Ovary (tissue), 9 donors: Measurements from ENCODE around the gene YPEL3. TPM values are rescaled to one million over a fixed set of nuclear protein-coding genes. Genes with fewer than 3 reads are reported as not detected.

Experiments used
- polyA plus RNA-seq, 2 donors: library from polyadenylated mRNA; stranded (reverse); fragments of 200-250 nt in 1 of 2; fragments of 350-450 nt in 1 of 2; fragmentation: Illumina TruSeq in 1 of 2; extraction: RNeasy Lipid Tissue Mini Kit (QIAGEN cat#74804) in 1 of 2; gene quantifications; one replicate each; pipeline ENCODE4 v1.2.3, GENCODE V29; 2013 to 2014
- total RNA-seq, 7 donors: library from RNA; depleted of rRNA in 2 of 7; stranded (reverse); fragments of >200 nt in 2 of 7; fragmentation: NEBNext Ultra II Directional in 3 of 7; extraction: Animal tissue kit (Norgen Biotek cat#: 25700) in 3 of 7; gene quantifications; one replicate each; pipeline versions ENCODE4 v1.1.0 to v1.2.4, GENCODE V29; 2016 to 2023
- donor health status: DM: no; HTN: no; CAD: no; lungs with moderate emphysema.
- donor health status: DM: no; HTN: no; CAD: no.
- donor health status: Bipolar disorder and iron deficiency.
- donor health status: DM: yes; HTN: yes; CAD: no.
- donor health status: DM: no; HTN: no; CAD: no.
- donor health status: DM: yes; HTN: yes; CAD: no.

The YPEL3 gene
- total and polyA plus RNA-seq, 9 donors: 12.7 to 134 (median 63.1) TPM

Other genes with a start within 250 kb of the YPEL3 start
- gene CDIPT, start 233.0 kb downstream of the YPEL3 start, total RNA-seq: 100 to 1,000 TPM in 4 of 7 donors, 10 to 100 TPM in 3; 88.2 to 121 (median 110) TPM
- gene CDIPT, start 233.0 kb downstream of the YPEL3 start, polyA plus RNA-seq: 100 to 1,000 TPM in 1 of 2 donors, 10 to 100 TPM in 1; 47.6 to 145 TPM
- gene SEZ6L2, start 196.7 kb downstream of the YPEL3 start, total RNA-seq: 10 to 100 TPM in 1 of 7 donors, 1 to 10 TPM in 5, under 1 TPM in 1; 0.73 to 13.3 (median 3.1) TPM
- 1 to 10 TPM; 2.9 to 5.1 TPM for gene SEZ6L2, start 196.7 kb downstream of the YPEL3 start, polyA plus RNA-seq
- gene ASPHD1, start 195.7 kb downstream of the YPEL3 start, total RNA-seq: 1 to 10 TPM in 5 of 7 donors, under 1 TPM in 1, not detected in 1; 0.53 to 7.8 (median 1.6) TPM
- 1 to 10 TPM in 1 of 2 donors, under 1 TPM in 1; 0.38 to 1.1 TPM for gene ASPHD1, start 195.7 kb downstream of the YPEL3 start, polyA plus RNA-seq
- gene KCTD13, start 170.0 kb downstream of the YPEL3 start, total RNA-seq: 10 to 100 TPM; 18.4 to 36.8 (median 25.5) TPM
- gene KCTD13, start 170.0 kb downstream of the YPEL3 start, polyA plus RNA-seq: 10 to 100 TPM in 1 of 2 donors, 1 to 10 TPM in 1; 7.0 to 16.3 TPM
- 100 to 1,000 TPM in 3 of 7 donors, 10 to 100 TPM in 4; 81.3 to 143 (median 87.4) TPM for gene TMEM219, start 134.1 kb downstream of the YPEL3 start, total RNA-seq
- gene TMEM219, start 134.1 kb downstream of the YPEL3 start, polyA plus RNA-seq: 100 to 1,000 TPM in 1 of 2 donors, 10 to 100 TPM in 1; 84.1 to 124 TPM
- 10 to 100 TPM; 24.8 to 54.0 (median 43.9) TPM for gene TAOK2, start 122.3 kb downstream of the YPEL3 start, total RNA-seq
- gene TAOK2, start 122.3 kb downstream of the YPEL3 start, polyA plus RNA-seq: 10 to 100 TPM; 19.4 to 33.2 TPM
- gene HIRIP3, start 100.6 kb downstream of the YPEL3 start, total RNA-seq: 10 to 100 TPM; 11.8 to 22.7 (median 17.1) TPM
- 10 to 100 TPM; 15.8 to 19.0 TPM for gene HIRIP3, start 100.6 kb downstream of the YPEL3 start, polyA plus RNA-seq
- gene INO80E, start 100.0 kb downstream of the YPEL3 start, total RNA-seq: 10 to 100 TPM; 23.8 to 71.1 (median 55.5) TPM
- 10 to 100 TPM; 38.8 to 81.6 TPM for gene INO80E, start 100.0 kb downstream of the YPEL3 start, polyA plus RNA-seq
- 1 to 10 TPM; 1.4 to 7.2 (median 4.7) TPM for gene DOC2A, start 85.2 kb downstream of the YPEL3 start, total RNA-seq
- gene DOC2A, start 85.2 kb downstream of the YPEL3 start, polyA plus RNA-seq: 1 to 10 TPM; 1.5 to 3.2 TPM
- gene C16orf92, start 73.0 kb downstream of the YPEL3 start, total RNA-seq: not detected
- not detected for gene C16orf92, start 73.0 kb downstream of the YPEL3 start, polyA plus RNA-seq
- gene TLCD3B, start 64.9 kb downstream of the YPEL3 start, total RNA-seq: under 1 TPM in 1 of 7 donors, not detected in 6; 0.15 TPM
- not detected for gene TLCD3B, start 64.9 kb downstream of the YPEL3 start, polyA plus RNA-seq
- 1,000 to 10,000 TPM in 1 of 7 donors, 100 to 1,000 TPM in 6; 395 to 1,259 (median 847) TPM for gene ALDOA, start 30.5 kb downstream of the YPEL3 start, total RNA-seq
- gene ALDOA, start 30.5 kb downstream of the YPEL3 start, polyA plus RNA-seq: 100 to 1,000 TPM; 252 to 522 TPM
- gene PPP4C, start 20.2 kb downstream of the YPEL3 start, total RNA-seq: 10 to 100 TPM; 21.9 to 55.8 (median 49.1) TPM
- 10 to 100 TPM; 13.7 to 58.8 TPM for gene PPP4C, start 20.2 kb downstream of the YPEL3 start, polyA plus RNA-seq
- 1 to 10 TPM in 3 of 7 donors, under 1 TPM in 4; 0.23 to 1.5 (median 0.75) TPM for gene TBX6, start 4.3 kb downstream of the YPEL3 start, total RNA-seq
- gene TBX6, start 4.3 kb downstream of the YPEL3 start, polyA plus RNA-seq: 1 to 10 TPM in 1 of 2 donors, under 1 TPM in 1; 0.08 to 1.1 TPM
- gene GDPD3, start 17.3 kb upstream of the YPEL3 start, total RNA-seq: 1 to 10 TPM; 2.6 to 7.5 (median 4.6) TPM
- 1 to 10 TPM; 3.7 to 4.4 TPM for gene GDPD3, start 17.3 kb upstream of the YPEL3 start, polyA plus RNA-seq
- 100 to 1,000 TPM in 5 of 7 donors, 10 to 100 TPM in 2; 41.7 to 136 (median 115) TPM for gene MAPK3, start 27.0 kb upstream of the YPEL3 start, total RNA-seq
- 100 to 1,000 TPM; 116 to 171 TPM for gene MAPK3, start 27.0 kb upstream of the YPEL3 start, polyA plus RNA-seq
- gene CORO1A, start 87.4 kb upstream of the YPEL3 start, total RNA-seq: 10 to 100 TPM in 4 of 7 donors, 1 to 10 TPM in 3; 6.7 to 33.3 (median 14.1) TPM
- 10 to 100 TPM in 1 of 2 donors, 1 to 10 TPM in 1; 1.6 to 12.2 TPM for gene CORO1A, start 87.4 kb upstream of the YPEL3 start, polyA plus RNA-seq
- gene BOLA2B, start 97.5 kb upstream of the YPEL3 start, total RNA-seq: 100 to 1,000 TPM in 1 of 7 donors, 10 to 100 TPM in 6; 21.3 to 106 (median 40.1) TPM
- gene BOLA2B, start 97.5 kb upstream of the YPEL3 start, polyA plus RNA-seq: 10 to 100 TPM; 10.0 to 43.9 TPM
- 10 to 100 TPM in 6 of 7 donors, 1 to 10 TPM in 1; 9.3 to 60.9 (median 33.9) TPM for gene SLX1A, start 97.7 kb upstream of the YPEL3 start, total RNA-seq
- 10 to 100 TPM in 1 of 2 donors, 1 to 10 TPM in 1; 3.5 to 12.5 TPM for gene SLX1A, start 97.7 kb upstream of the YPEL3 start, polyA plus RNA-seq
- 10 to 100 TPM in 4 of 7 donors, 1 to 10 TPM in 3; 4.1 to 12.5 (median 10.5) TPM for gene SULT1A3, start 103.0 kb upstream of the YPEL3 start, total RNA-seq
- 10 to 100 TPM in 1 of 2 donors, 1 to 10 TPM in 1; 9.9 to 10.0 TPM for gene SULT1A3, start 103.0 kb upstream of the YPEL3 start, polyA plus RNA-seq
- 10 to 100 TPM in 3 of 7 donors, 1 to 10 TPM in 4; 1.3 to 23.7 (median 7.4) TPM for gene NPIPB13, start 152.3 kb upstream of the YPEL3 start, total RNA-seq
- 1 to 10 TPM; 3.2 to 4.5 TPM for gene NPIPB13, start 152.3 kb upstream of the YPEL3 start, polyA plus RNA-seq